ENCODE results near the gene AADACL2.

GRCh38 chr3:151733613-151734012, at the start of gene AADACL2:
- TF ChIP-seq POLR2A (IDR thresholded peaks at IDR 0.05): no peak
- TF ChIP-seq CTCF (IDR thresholded peaks at IDR 0.05): no peak

Measured in uterus (tissue), 2 donors.